Mesothelial cell of epicardium (in vitro differentiated cells): Measurements from ENCODE around the gene JPT1. TPM values are rescaled to one million over a fixed set of nuclear protein-coding genes. Genes with fewer than 3 reads are reported as not detected.

Experiments
- DNase-seq, 2 experiments: peaks; one replicate each; pipeline ENCODE4 v3.0.0; 2021; ENCODE audit warnings: low spot score in 2 of 2; ENCODE audit not compliant: unreplicated experiment in 2 of 2
- H3K27ac Mint-ChIP-seq: 2 replicates; pipeline ENCODE4 v1.8.0; 2021; ENCODE audit warnings: mixed read lengths
- H3K27me3 Mint-ChIP-seq: 2 replicates; pipeline ENCODE4 v1.8.0; 2021; ENCODE audit warnings: low read depth, mixed read lengths
- H3K36me3 Mint-ChIP-seq: 2 replicates; pipeline ENCODE4 v1.8.0; 2021; ENCODE audit warnings: mixed read lengths
- H3K4me1 Mint-ChIP-seq: 2 replicates; pipeline ENCODE4 v1.8.0; 2021; ENCODE audit warnings: mixed read lengths
- H3K4me3 Mint-ChIP-seq: 2 replicates; pipeline ENCODE4 v1.8.0; 2021; ENCODE audit warnings: mild to moderate bottlenecking, moderate library complexity, mixed read lengths
- H3K9me3 Mint-ChIP-seq: 2 replicates; pipeline ENCODE4 v1.8.0; 2021; ENCODE audit warnings: mixed read lengths
- total RNA-seq: library from RNA; stranded (reverse); gene quantifications from 3 replicates; pipeline ENCODE4 v1.2.1, GENCODE V29; 2021
- TF ChIP-seq, protein P1 (sequence below): fragments of 200-600 bp; sonication (generic); IDR thresholded peaks from one replicate; pipeline ENCODE4 v1.5.0; 2021; ENCODE audit warnings: antibody characterized with exemption; ENCODE audit not compliant: unreplicated experiment

The JPT1 gene
- total RNA-seq, 1 donor from 2014 or later: 132 TPM

- H3K4me3 Mint-ChIP-seq: peak overlapping the region; percentile 27
- TF ChIP-seq, protein P1, sequence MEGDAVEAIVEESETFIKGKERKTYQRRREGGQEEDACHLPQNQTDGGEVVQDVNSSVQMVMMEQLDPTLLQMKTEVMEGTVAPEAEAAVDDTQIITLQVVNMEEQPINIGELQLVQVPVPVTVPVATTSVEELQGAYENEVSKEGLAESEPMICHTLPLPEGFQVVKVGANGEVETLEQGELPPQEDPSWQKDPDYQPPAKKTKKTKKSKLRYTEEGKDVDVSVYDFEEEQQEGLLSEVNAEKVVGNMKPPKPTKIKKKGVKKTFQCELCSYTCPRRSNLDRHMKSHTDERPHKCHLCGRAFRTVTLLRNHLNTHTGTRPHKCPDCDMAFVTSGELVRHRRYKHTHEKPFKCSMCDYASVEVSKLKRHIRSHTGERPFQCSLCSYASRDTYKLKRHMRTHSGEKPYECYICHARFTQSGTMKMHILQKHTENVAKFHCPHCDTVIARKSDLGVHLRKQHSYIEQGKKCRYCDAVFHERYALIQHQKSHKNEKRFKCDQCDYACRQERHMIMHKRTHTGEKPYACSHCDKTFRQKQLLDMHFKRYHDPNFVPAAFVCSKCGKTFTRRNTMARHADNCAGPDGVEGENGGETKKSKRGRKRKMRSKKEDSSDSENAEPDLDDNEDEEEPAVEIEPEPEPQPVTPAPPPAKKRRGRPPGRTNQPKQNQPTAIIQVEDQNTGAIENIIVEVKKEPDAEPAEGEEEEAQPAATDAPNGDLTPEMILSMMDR: peak; percentile 96
- peak overlapping the region; percentile 26 for H3K27ac Mint-ChIP-seq
- H3K36me3 Mint-ChIP-seq: peaks cover 9% of the 10 kb centered on the region
- H3K9me3 Mint-ChIP-seq: no peaks in the 10 kb centered on the region
- peaks cover under 1% of the 10 kb centered on the region for H3K27me3 Mint-ChIP-seq
- peaks cover 12% of the 10 kb centered on the region for H3K4me1 Mint-ChIP-seq
- peak; percentile 68 to 88 for DNase-seq
Measured at GRCh38 chr17:75113798-75114551, 40.3 kb downstream of the JPT1 start.

DNA sequence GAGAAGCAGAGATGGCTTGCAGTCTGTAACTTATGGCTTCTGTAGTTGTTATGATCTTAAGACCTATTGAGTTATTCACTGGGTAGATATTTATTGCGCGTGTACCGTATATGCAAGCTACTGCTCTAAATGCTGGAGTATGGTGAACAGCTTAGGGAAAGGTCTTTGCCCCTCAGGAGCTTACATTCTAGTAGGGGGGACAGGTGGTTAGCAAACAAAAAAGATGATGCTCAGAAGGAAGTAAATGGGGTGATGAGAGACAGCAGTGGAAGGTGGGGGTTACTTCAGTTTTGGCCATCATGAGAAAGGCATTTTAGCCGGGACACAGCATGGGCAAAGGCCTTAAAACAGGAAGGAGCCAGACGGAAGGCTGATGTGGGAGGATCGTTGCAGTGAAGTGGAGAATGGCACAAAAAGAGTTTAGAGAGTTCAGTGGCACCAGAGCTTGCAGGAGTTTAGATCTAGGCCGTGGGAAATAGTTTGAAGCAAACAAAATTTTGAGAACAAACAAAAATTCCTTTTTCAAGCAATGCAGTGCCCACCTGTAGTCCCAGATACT is 42.5 kb downstream of the JPT1 start:
- H3K4me1 Mint-ChIP-seq: peaks cover 18% of the 10 kb centered on the region
- H3K4me3 Mint-ChIP-seq: peak overlapping the region; percentile 51
- DNase-seq: no peak
- peaks cover 7% of the 10 kb centered on the region for H3K27me3 Mint-ChIP-seq
- H3K27ac Mint-ChIP-seq: peak overlapping the region; percentile 36
- TF ChIP-seq, protein P1: no peak
- no peaks in the 10 kb centered on the region for H3K9me3 Mint-ChIP-seq
- H3K36me3 Mint-ChIP-seq: peaks cover 8% of the 10 kb centered on the region

GRCh38 chr17:75110234-75110937 is 43.9 kb downstream of the JPT1 start:
- Mint-ChIP-seq H3K4me1 (peaks cover 18% of the 10 kb centered on the region), H3K9me3 (no peaks in the 10 kb centered on the region), H3K36me3 (peaks cover 13% of the 10 kb centered on the region), H3K27me3 (peaks cover 7% of the 10 kb centered on the region), H3K4me3 (peak overlapping the region; percentile 82), H3K27ac (peak overlapping the region; percentile 39)
- DNase-seq: no peak
- TF ChIP-seq, protein P1: no peak

- peaks cover 16% of the 10 kb centered on the region for H3K36me3 Mint-ChIP-seq
- H3K4me3 Mint-ChIP-seq: peak within 1 kb of the TSS; percentile 82
- TF ChIP-seq, protein P1: no peak
- peak; percentile 83 to 95 for DNase-seq
- peaks cover 18% of the 10 kb centered on the region for H3K4me1 Mint-ChIP-seq
- peaks cover 7% of the 10 kb centered on the region for H3K27me3 Mint-ChIP-seq
- no peaks in the 10 kb centered on the region for H3K9me3 Mint-ChIP-seq
- peak within 1 kb of the TSS; percentile 73 for H3K27ac Mint-ChIP-seq
Measured at GRCh38 chr17:75109407-75110233, 44.7 kb downstream of the JPT1 start, which contains the start of gene ARMC7. Gene ARMC7, plus strand, starts transcription at chr17:75109969. Its CDS starts 320 bp downstream, at chr17:75110289.

GRCh38 chr17:75109046-75109406 is 45.3 kb downstream of the JPT1 start:
- peaks cover 16% of the 10 kb centered on the region for H3K36me3 Mint-ChIP-seq
- H3K9me3 Mint-ChIP-seq: no peaks in the 10 kb centered on the region
- H3K4me1 Mint-ChIP-seq: peaks cover 13% of the 10 kb centered on the region
- H3K4me3 Mint-ChIP-seq: peak overlapping the region; percentile 82
- TF ChIP-seq, protein P1: no peak
- peaks cover 7% of the 10 kb centered on the region for H3K27me3 Mint-ChIP-seq
- no peak overlapping the region for H3K27ac Mint-ChIP-seq
- no peak for DNase-seq
